Suprapubic skin (tissue), 4 donors: ENCODE results near the gene PEX19. TPM values are rescaled to one million over a fixed set of nuclear protein-coding genes. Genes with fewer than 3 reads are reported as not detected.
"Not testable (repeated sequence)": the region's sequence is repeated elsewhere in the genome, so short reads cannot be mapped to it uniquely, and the experiment has no call there.

Experiments
- DNase-seq, 2 donors: peaks; one replicate each; pipeline ENCODE4 v3.0.0-alpha.2; 2019; ENCODE audit warnings: low spot score in 2 of 2
- H3K27ac ChIP-seq: fragments of 200-600 bp; sonication (generic); one replicate; pipeline ENCODE4 v1.5.1; 2019
- H3K27me3 ChIP-seq: fragments of 200-600 bp; sonication (generic); one replicate; pipeline ENCODE4 v1.5.1; 2019
- H3K36me3 ChIP-seq: fragments of 200-600 bp; sonication (generic); one replicate; pipeline ENCODE4 v1.5.1; 2019
- H3K4me1 ChIP-seq: fragments of 200-600 bp; sonication (generic); one replicate; pipeline ENCODE4 v1.5.1; 2019
- H3K4me3 ChIP-seq: fragments of 200-600 bp; sonication (generic); one replicate; pipeline ENCODE4 v1.5.1; 2019; ENCODE audit warnings: mild to moderate bottlenecking
- H3K9me3 ChIP-seq: fragments of 200-600 bp; sonication (generic); one replicate; pipeline ENCODE4 v1.5.1; 2019
- EP300 ChIP-seq: sonication (generic); formaldehyde crosslinking; IDR thresholded peaks from one replicate; pipeline ENCODE4 v1.6.1; 2017; ENCODE audit warnings: antibody characterized with exemption
- POLR2A ChIP-seq, 2 donors: fragments of 450-650 bp; IDR thresholded peaks; one replicate each; pipeline ENCODE4 v1.6.1; 2017; ENCODE audit warnings: antibody characterized with exemption in 2 of 2, mild to moderate bottlenecking in 2 of 2, moderate library complexity in 2 of 2
- POLR2AphosphoS5 ChIP-seq, 3 donors: sonication (generic); formaldehyde crosslinking; IDR thresholded peaks; one replicate each; pipeline ENCODE4 v1.6.1; 2017; ENCODE audit warnings: antibody characterized with exemption in 3 of 3
- WGBS: methylation state at CpG from one replicate; pipeline ENCODE4 v1.1.5; 2018; 5-methylcytosine and 5-hydroxymethylcytosine counted together
- total RNA-seq, 4 donors: library from RNA; depleted of rRNA; stranded (reverse); fragments of >200 nt; gene quantifications; one replicate each; pipeline ENCODE4 v1.1.0, GENCODE V29; 2016
- TF ChIP-seq, protein P1 (sequence below), 2 donors: fragments of 200-600 bp in 1 of 2; fragments of 450-650 bp in 1 of 2; sonication (generic) in 1 of 2; IDR thresholded peaks; one replicate each; pipeline ENCODE4 v1.5.1; 2016 to 2019; ENCODE audit warnings: antibody characterized with exemption in 2 of 2, mild to moderate bottlenecking in 1 of 2, moderate library complexity in 1 of 2

The PEX19 gene
- total RNA-seq, 4 donors from 2014 or later = 36.3 to 47.3 (median 45.0) TPM

DNA sequence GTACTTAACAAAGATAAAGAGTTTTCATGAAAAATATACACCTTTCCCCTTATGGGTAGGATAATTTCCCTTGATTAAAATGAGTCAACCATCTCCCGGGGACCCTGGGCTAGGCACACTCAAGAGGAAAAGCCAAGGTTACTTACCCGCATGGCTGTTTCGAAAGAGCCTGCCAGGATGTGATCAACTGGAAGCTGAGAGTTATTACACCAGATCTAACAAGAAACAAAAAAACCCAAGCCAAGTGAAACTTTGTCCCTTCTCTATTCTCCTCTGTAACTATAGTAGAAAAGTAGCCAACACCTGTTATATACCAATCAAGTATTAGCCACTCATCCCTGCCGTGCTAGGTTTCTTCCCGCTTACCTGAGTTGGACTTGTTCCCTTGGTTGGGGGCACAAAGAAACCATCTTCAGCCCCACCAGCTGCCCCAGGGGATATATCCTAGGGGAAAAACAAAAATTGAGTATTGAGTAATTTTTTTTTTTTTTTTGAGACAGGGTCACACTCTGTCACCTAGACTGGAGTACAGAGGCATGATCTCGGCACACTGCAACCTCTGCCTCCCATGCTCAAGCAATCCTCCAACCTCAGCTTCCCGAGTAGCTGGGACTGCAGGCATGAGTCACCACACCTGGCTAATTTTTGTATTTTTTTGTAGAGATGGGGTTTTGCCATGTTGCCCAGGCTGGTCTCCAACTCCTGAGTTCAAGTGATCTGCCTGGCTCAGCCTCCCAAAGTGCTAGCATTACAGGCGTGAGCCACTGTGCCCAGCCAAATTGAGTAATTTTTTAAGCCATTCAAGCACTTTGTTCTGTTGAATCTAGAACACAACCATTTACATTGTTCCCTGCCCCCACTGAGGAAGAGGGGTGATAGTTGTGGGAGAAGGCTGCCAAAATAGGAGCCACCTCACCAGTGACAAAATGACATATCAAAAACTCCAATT is 8.4 kb upstream of the PEX19 start:
- Histone ChIP-seq H3K9me3 (no peaks in the 10 kb centered on the region), H3K27ac (no peak overlapping the region), H3K4me1 (no peaks in the 10 kb centered on the region), H3K36me3 (peaks cover 100% of the 10 kb centered on the region), H3K27me3 (no peaks in the 10 kb centered on the region), H3K4me3 (no peak overlapping the region)
- no peak for DNase-seq
- TF ChIP-seq POLR2AphosphoS5 (IDR thresholded peaks at IDR 0.05) (no peak), POLR2A (IDR thresholded peaks at IDR 0.05) (no peak), EP300 (no peak)
- TF ChIP-seq, protein P1, sequence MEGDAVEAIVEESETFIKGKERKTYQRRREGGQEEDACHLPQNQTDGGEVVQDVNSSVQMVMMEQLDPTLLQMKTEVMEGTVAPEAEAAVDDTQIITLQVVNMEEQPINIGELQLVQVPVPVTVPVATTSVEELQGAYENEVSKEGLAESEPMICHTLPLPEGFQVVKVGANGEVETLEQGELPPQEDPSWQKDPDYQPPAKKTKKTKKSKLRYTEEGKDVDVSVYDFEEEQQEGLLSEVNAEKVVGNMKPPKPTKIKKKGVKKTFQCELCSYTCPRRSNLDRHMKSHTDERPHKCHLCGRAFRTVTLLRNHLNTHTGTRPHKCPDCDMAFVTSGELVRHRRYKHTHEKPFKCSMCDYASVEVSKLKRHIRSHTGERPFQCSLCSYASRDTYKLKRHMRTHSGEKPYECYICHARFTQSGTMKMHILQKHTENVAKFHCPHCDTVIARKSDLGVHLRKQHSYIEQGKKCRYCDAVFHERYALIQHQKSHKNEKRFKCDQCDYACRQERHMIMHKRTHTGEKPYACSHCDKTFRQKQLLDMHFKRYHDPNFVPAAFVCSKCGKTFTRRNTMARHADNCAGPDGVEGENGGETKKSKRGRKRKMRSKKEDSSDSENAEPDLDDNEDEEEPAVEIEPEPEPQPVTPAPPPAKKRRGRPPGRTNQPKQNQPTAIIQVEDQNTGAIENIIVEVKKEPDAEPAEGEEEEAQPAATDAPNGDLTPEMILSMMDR (IDR thresholded peaks at IDR 0.05) = no peak
- WGBS = 85% methylated on average over 8 of the region's 8 CpGs

DNA sequence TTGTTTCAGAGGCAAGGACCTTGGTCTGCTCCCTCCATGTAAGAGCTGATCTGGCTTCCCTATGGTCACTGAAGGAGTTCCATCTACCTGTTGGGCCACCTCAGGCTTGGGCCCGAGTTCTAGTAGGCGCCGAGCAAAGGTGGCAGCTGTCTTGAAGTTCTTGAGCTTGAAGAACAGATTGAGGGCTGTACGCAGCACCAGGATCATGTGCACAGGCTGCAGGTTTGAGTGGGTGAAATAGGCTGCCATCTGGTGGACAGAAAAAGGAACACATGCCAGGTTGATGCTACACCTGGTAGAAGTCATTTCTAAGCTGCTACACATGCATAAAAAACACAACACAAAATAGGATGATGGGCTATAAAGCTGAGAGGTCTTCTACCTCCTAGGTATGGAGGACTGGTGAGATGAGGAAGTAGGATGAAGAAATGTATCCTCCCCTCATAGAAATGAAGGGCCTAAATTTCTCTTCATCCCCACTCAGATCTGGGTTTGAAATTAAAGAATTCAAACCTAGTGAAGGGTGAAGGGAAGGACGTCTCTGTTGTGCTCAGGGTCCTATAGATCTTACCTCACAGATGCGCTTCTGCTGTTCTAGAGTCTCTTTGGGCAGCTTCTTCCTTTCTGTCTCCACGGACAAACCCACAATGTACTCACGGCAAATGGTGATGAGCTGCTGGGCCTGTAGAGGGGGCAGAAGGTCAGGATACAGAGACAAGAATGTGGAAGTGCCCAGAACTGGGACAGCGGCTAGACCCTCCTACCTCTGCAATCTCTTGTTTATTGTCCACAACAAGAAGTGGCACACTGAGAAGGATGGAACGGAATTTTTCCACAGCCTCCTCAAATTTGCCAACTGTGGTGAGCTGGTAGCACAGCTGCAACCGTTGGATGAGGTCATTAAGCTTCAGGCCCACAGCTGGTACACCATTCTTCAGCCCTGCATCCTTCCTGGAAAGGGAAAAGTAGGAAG is 6.6 kb upstream of the PEX19 start:
- DNase-seq = peak in 1 of 2 donors; percentile 74
- H3K36me3 ChIP-seq = peaks cover 84% of the 10 kb centered on the region
- no peaks in the 10 kb centered on the region for H3K9me3 ChIP-seq
- H3K27ac ChIP-seq = no peak overlapping the region
- 35% methylated on average over 11 of the region's 11 CpGs for WGBS
- no peak overlapping the region for H3K4me3 ChIP-seq
- H3K27me3 ChIP-seq = no peaks in the 10 kb centered on the region
- TF ChIP-seq POLR2AphosphoS5 (IDR thresholded peaks at IDR 0.05) = no peak
- TF ChIP-seq, protein P1 (IDR thresholded peaks at IDR 0.05) = peak; percentile 75 to 78
- no peak for TF ChIP-seq POLR2A (IDR thresholded peaks at IDR 0.05)
- TF ChIP-seq EP300 = no peak
- peaks cover 6% of the 10 kb centered on the region for H3K4me1 ChIP-seq

DNA sequence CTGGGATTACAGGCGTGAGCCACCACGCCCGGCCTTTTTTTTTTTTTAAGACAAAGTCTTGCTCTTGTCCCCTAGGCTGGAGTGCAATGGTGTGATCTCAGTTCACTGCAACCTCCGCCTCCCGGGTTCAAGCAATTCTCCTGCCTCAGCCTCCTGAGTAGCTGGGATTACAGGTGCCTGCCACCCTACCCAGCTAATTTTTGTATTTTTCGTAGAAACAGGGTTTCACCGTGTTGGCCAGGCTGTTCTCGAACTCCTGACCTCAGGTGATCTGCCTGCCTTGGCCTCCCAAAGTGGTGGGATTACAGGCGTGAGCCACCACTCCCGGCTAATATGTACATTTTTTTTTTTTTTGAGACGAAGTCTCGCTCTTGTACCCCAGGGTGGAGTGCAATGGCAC is 2.8 kb upstream of the PEX19 start:
- not testable (repeated sequence) for H3K9me3 ChIP-seq, H3K27me3 ChIP-seq, DNase-seq, H3K27ac ChIP-seq, H3K4me3 ChIP-seq
- peaks cover 26% of the 10 kb centered on the region for H3K4me1 ChIP-seq
- H3K36me3 ChIP-seq = peaks cover 49% of the 10 kb centered on the region
- WGBS = 94% methylated on average over 12 of the region's 12 CpGs

GRCh38 chr1:160285506-160285905 is 573 bp upstream of the PEX19 start:
- H3K36me3 ChIP-seq = peaks cover 49% of the 10 kb centered on the region
- no peak overlapping the region for H3K27ac ChIP-seq
- peak overlapping the region; percentile 67 for H3K4me3 ChIP-seq
- no peaks in the 10 kb centered on the region for H3K9me3 ChIP-seq
- H3K27me3 ChIP-seq = no peaks in the 10 kb centered on the region
- WGBS = 72% methylated on average over 23 of the region's 23 CpGs
- peaks cover 26% of the 10 kb centered on the region for H3K4me1 ChIP-seq
- DNase-seq = no peak
- TF ChIP-seq POLR2AphosphoS5 (IDR thresholded peaks at IDR 0.05) (no peak), POLR2A (IDR thresholded peaks at IDR 0.05) (no peak), EP300 (no peak)
- TF ChIP-seq, protein P1 (IDR thresholded peaks at IDR 0.05) = no peak

- Histone ChIP-seq H3K27me3 (no peaks in the 10 kb centered on the region), H3K4me1 (peaks cover 26% of the 10 kb centered on the region), H3K36me3 (peaks cover 49% of the 10 kb centered on the region), H3K9me3 (no peaks in the 10 kb centered on the region), H3K4me3 (peak overlapping the region; percentile 67), H3K27ac (peak overlapping the region; percentile 75)
- WGBS = under 1% methylated on average over 15 of the region's 15 CpGs
- TF ChIP-seq POLR2A (IDR thresholded peaks at IDR 0.05) (no peak), EP300 (no peak), POLR2AphosphoS5 (IDR thresholded peaks at IDR 0.05) (no peak)
- TF ChIP-seq, protein P1 (IDR thresholded peaks at IDR 0.05) = no peak
- no peak for DNase-seq
Measured at GRCh38 chr1:160284220-160284781, 632 bp downstream of the PEX19 start.
